DMS 273 (cell line): ENCODE data around the gene RBPJ.
"Not testable (repeated sequence)": the region's sequence is repeated elsewhere in the genome, so short reads cannot be mapped to it uniquely, and the experiment has no call there.

Source experiments
- DNase-seq: peaks from one replicate; lab custom pipeline; 2025; ENCODE audit not compliant: unreplicated experiment; lab: John Stamatoyannopoulos, UW

RBPJ gene

GRCh38 chr4:26331380-26331950, 10.7 kb downstream of the RBPJ start:
- DNase-seq: no peak

- DNase-seq: no peak
Observed at GRCh38 chr4:26334366-26334765, 13.6 kb downstream of the RBPJ start.

GRCh38 chr4:26337612-26338011, 16.8 kb downstream of the RBPJ start:
- DNase-seq: no peak

- peak; percentile 13 for DNase-seq
Observed at GRCh38 chr4:26342328-26343037, 21.7 kb downstream of the RBPJ start.

- no peak for DNase-seq
Observed at GRCh38 chr4:26343038-26343398, 22.2 kb downstream of the RBPJ start.

- DNase-seq: no peak
Observed at GRCh38 chr4:26344901-26345564, 24.2 kb downstream of the RBPJ start.

GRCh38 chr4:26345565-26345938, 24.7 kb downstream of the RBPJ start:
- DNase-seq: no peak

- DNase-seq: no peak
Observed at GRCh38 chr4:26346203-26346620, 25.4 kb downstream of the RBPJ start.

- no peak for DNase-seq
Observed at GRCh38 chr4:26349496-26349895, 28.7 kb downstream of the RBPJ start.

GRCh38 chr4:26351685-26352084, 30.9 kb downstream of the RBPJ start:
- no peak for DNase-seq

- DNase-seq: no peak
Observed at GRCh38 chr4:26354491-26354890, 33.7 kb downstream of the RBPJ start.

GRCh38 chr4:26355392-26356052, 34.7 kb downstream of the RBPJ start:
- no peak for DNase-seq

- no peak for DNase-seq
Observed at GRCh38 chr4:26356081-26356501, 35.3 kb downstream of the RBPJ start.

- DNase-seq: not testable (repeated sequence)
Observed at GRCh38 chr4:26359521-26359920, 38.7 kb downstream of the RBPJ start.

- DNase-seq: no peak
Observed at GRCh38 chr4:26360273-26360672, 39.5 kb downstream of the RBPJ start.

- DNase-seq: no peak
Observed at GRCh38 chr4:26360864-26361263, 40.0 kb downstream of the RBPJ start.

GRCh38 chr4:26361297-26361696, 40.5 kb downstream of the RBPJ start:
- no peak for DNase-seq

- no peak for DNase-seq
Observed at GRCh38 chr4:26362745-26363439, 42.1 kb downstream of the RBPJ start.

- no peak for DNase-seq
Observed at GRCh38 chr4:26365537-26366150, 44.8 kb downstream of the RBPJ start.

- no peak for DNase-seq
Observed at GRCh38 chr4:26367811-26368210, 47.0 kb downstream of the RBPJ start.

- DNase-seq: no peak
Observed at GRCh38 chr4:26368685-26369084, 47.9 kb downstream of the RBPJ start.
